ENCODE measurements around the gene PINK1.

PINK1 gene

DNA sequence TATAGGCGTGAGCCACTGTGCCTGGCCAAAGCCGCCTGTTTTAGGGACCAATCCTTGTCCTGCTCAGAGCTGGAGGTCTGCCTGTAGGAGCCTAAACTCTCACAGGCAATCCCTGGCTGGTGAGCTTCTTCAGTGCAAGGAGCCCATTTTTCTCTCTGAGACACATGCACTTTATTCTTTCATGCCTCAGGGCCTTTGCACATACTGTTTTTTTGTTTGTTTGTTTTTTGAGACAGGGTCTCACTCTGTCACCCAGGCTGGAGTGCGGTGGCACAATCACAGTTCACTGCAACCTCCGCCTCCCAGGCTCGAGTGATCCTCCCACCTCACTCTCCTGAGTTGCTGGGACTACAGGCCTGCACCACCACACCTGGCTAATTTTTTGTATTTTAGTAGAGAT is 21.6 kb upstream of the PINK1 start:
- DNase-seq: no peak

DNA sequence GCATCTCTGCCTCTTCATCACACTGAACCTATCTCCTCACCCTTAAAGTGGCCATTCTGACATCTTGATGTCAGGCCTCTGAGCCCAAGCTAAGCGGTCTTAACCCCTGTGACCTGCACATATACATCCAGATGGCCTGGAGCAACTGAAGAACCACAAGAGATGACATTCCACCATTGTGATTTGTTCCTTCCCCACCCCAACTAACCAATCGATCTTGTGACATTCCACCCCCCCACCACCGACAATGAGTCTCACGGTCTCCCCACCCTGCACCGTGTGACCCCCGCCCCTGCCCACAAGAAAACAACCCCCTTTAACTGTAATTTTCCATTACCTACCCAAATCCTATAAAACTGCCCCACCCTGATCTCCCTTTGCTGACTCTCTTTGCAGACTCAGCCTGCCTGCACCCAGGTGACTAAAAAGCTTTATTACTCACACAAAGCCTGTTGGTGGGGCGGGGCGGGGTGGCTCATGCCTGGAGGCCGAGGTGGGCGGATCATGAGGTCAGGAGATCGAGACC is 21.0 kb upstream of the PINK1 start:
- no peak for DNase-seq

DNA sequence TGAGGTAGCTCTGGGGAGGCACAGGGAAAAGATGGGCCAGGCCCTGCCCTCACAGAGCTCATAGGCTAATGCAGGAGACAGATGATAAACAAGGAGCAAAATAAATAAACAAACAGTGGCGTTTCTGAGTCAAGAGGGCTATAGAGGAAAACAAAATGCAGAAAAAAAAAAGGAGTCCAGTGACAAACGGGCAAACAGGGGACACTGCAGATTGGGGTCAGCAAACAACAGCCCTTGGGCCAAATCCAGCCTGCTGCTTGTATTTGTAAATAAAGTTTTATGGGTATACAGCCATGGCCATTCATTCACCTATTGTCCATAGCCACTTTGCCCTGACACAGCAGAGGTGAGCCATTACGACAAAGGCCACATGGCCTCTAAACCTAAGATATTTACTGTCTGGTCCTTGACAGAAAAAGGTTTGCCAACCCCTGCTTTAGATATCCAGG is 19.1 kb upstream of the PINK1 start:
- DNase-seq: no peak

DNA sequence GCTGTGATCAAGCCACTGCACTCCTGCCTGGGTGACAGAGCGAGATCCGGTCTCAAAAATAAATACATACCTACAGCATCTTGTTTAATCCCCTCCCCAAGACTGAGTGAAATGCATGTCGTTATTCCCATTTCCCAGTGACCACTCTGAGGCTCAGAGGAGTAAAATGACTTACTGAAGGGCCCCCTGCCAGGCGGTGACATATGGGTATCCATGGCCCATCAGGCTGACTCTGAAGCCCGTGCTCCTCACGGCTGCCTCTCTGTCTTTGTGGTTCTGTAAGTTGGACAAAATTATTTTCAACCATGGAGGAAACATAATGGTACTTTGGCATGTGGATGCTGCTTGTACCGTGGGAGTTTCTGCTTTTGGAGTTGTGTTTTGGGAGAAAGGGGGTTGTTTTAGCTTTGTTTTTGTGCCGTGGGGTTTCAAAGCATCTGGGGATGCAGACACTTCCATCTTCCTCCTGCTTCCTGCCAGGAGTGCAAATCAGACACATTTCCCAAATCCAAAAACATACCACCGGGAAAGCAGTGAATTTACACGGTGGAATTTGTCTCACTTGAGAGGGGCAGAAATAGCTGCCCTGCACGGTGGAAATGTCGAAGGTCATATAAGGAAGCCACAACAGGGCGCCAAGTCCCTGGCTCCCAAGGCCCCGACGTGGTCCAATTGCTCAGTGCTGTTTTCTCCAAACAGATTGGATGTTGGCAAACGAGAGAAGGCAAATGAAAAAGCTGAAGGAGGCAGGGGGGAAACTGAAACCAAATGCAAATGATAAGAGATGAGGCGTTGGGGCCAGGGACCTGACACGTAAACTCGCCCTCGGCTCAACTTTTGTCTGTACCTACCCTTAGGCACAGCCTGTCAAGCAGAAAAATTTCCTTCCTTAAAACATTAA is 17.1 kb upstream of the PINK1 start:
- no peak for DNase-seq

- no peak for DNase-seq
Measured at GRCh38 chr1:20616847-20617487, 16.3 kb upstream of the PINK1 start.

- DNase-seq: no peak
Measured at GRCh38 chr1:20618550-20618949, 14.7 kb upstream of the PINK1 start.

DNA sequence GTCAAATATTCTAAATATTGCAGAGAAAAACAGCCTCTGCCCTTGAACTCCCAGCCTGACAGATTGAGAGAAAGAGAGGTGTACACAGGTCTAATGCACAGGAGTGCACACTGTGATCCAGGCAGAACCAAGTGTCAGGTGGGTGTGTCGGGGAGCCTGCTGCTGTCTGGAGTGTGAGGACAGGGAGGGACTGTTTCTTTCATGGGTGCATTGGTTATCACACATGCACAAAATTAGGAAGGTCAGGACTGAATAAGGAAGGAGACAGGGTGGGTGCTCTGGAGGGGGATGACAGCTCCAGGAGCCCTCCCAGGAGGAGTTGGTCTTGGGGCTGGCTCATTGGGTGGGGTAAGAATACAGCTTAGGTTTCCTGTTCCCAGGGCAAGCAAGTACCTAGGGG is 13.3 kb upstream of the PINK1 start:
- no peak for DNase-seq

GRCh38 chr1:20621012-20621411 is 12.2 kb upstream of the PINK1 start:
- DNase-seq: no peak

- no peak for DNase-seq
Measured at GRCh38 chr1:20624709-20625108, 8.5 kb upstream of the PINK1 start.

DNA sequence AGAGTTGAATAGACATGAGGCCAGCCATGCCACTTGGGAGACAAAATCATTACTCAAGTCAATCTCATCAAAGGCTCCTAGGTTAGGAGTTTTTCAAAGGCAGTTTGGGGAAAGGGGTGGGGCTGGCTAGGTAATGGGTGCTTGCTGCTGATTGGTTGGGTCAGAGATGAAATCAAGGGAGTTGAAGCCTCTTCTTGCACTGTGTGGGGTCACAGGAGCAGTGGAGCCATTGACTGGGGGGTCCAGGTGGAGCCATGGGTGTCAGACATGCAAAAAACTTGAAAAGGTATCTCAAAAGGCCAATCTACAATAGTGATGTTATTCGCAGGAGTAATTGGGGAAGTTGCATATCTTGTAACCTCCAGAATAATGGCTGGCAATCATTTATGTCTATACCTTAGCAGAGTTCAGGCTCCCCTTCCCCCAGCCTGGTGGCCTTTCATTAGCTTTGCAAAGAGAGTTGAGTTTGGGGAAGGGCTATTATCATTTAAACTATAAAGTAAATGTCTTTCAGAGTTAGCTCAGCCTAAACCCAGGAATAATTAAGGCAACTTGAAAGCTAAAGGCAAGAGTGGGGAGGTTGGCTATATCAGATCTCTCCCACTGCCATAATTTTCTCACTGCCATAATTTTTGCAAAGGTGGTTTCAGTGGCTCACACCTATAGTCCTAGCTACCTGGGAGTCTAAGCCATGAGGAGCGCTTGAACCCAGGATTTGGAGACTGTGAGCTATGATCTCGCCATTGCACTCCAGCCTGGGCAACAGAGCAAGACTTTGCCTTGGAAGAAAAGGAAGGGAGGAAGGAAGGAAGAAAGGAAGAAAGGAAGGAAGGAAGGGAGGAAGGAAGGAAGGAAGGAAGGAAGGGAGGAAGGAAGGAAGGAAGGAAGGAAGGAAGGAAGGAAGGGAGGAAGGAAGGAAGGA is 7.8 kb upstream of the PINK1 start:
- DNase-seq: no peak

DNA sequence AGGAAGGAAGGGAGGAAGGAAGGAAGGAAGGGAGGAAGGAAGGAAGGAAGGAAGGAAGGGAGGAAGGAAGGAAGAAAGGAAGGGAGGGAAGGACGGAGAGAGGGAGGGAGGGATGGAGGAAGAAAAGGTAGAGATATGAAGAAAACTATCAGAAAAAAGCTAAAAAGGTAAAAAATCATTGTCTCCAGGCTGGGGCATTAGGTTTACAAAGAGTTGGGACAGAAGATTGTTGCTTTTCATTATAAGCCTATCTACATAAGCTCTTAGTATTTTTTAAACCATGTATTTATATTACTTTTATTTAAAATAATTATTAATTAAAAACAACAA is 7.2 kb upstream of the PINK1 start:
- DNase-seq: no peak

GRCh38 chr1:20626524-20626923 is 6.7 kb upstream of the PINK1 start:
- no peak for DNase-seq

DNA sequence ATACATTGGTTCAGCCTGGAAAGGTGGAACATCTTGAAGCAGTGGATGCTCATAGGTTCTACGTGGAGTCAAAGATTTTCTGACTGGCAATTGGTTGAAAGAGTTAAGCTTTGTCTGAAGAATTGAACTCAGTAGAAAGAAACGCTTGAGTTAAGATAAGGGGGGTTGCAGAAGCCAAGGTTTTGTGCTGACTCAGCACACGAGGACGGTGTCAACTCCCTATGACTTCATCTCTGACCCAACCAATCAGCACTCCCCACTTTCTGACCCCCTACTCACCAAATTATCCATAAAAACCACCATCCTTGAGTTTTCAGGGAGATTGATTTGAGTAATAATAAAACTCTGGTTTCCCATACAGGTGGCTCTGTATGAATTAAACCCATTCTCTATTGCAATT is 2.5 kb upstream of the PINK1 start:
- no peak for DNase-seq

GRCh38 chr1:20632386-20632785 is 872 bp upstream of the PINK1 start:
- no peak for DNase-seq

DNA sequence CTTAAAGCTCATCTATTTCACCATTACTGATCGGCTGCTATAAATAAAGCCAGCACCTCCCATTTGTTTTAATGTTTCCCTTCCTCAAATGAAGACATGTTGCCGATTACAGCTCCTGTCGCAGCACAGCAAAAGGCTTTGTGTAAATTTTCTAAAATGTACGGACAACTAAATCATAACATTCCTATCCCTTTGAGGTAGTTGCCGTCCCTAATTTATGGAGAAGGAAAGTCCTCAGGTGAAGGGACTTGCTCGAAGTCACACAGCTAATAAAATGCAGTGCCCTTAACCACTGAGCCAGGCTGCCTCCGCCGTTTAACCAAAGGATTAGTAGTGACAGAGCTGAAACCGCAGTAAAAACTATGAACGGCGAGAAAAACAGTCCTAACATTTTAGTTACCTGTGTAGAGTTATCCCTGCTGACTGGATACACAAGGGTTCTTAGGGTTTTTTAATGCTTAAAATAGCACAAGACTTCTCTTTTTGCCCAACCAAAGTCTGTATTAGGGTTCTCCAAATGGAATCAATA is 871 bp downstream of the PINK1 start:
- DNase-seq: peak in 1 of 2 experiments; percentile 49

GRCh38 chr1:20634594-20635084 is 1.4 kb downstream of the PINK1 start:
- DNase-seq: peak; percentile 14 to 49

DNA sequence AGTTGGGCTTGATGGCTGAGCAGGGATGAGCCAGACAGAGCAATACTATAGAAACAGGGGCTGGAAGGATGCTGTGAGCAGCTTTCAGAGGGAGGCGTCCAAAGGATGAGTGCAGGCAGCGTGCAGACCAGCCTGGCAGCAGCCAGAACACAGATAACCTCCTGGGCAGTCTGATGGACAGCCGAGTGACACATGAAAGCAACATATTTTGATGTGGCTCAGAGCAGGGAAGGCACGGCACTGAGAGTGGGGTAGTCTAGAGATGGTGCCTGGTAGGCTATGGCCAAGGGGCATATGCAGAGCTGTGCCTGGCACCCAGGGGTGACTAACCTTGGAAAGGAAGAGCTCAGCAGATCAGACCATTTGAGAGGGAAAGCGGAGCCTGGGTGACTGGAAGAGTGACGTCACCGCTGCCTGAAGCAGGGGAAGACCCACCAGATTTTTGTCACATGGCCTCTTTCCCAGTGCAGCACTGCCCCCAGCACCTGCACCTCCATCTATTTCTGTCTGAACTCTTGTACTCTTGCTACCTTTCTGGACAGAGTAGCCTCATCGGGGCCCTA is 3.6 kb downstream of the PINK1 start:
- DNase-seq: no peak

DNA sequence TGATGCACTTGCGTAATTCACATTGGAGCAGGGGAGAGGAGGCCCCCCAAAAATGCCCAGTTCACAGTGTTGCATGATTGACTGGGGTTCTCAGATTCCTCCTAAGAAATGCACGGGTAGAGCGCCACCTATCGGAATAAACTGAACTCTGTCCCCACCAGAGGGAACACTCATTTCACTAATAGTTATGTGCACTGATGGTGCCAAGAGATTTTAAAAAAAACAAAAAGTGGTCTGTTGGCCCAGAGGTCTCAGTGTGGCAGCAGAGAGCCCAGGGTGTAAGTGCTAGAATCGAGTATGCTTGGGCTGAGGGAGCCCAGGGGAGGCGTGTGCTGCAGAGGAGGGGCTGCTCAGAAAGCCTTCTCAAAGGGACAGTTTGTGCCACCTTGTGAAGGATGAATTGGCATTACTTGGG is 6.9 kb downstream of the PINK1 start:
- peak; percentile 4 to 29 for DNase-seq

GRCh38 chr1:20641975-20642374 is 8.7 kb downstream of the PINK1 start:
- DNase-seq: no peak

DNA sequence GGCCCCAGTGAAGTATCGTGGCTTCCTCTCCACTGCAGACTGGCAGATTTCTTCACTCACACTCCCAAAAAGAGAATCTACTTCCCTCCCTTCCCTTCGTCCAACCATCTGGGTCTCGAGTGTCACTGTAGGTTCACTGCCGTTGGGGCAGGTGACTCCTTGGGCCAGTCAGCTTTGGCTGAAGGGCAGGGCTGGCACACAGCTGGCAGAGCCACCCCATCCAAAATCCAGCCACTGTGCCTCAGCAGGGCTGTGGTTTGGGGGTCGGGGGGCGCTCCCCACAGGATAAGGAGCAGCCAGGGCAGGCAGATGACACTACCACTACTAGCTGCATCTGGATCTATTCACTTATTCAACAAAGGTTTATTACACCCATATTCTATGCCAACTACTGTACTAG is 9.8 kb downstream of the PINK1 start:
- DNase-seq: no peak

- no peak for DNase-seq
Measured at GRCh38 chr1:20644416-20644815, 11.2 kb downstream of the PINK1 start.

DNA sequence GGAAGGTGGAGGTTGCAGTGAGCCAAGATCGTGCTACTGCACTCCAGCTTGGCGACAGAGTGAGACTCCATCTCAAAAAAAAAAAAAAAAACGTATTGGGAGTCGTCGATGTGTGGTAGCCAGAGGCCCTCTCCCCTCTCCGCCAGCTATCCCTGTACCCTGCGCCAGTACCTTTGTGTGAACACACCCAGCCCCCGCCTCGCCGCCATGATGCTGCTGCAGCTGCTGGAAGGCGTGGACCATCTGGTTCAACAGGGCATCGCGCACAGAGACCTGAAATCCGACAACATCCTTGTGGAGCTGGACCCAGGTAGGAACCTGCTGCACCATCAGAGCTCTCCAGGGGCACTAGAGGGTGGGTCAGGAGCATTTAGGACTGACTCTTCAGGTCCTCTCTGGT is 12.2 kb downstream of the PINK1 start:
- DNase-seq: no peak

All from NCI-H187 (cell line).